Measurements from ENCODE around the gene FNBP1.

GRCh38 chr9:129876815-129877214 lies 166.2 kb downstream of the FNBP1 start:
- TF ChIP-seq ARNTL (CRISPR knock-in tag; IDR thresholded peaks at IDR 0.05; ENCODE audit: borderline replicate concordance, low read depth), result no peak
- no peak for TF ChIP-seq PATZ1 (CRISPR knock-in tag; IDR thresholded peaks at IDR 0.05; ENCODE audit: borderline replicate concordance)
- TF ChIP-seq BACH2 (CRISPR knock-in tag; IDR thresholded peaks at IDR 0.05; ENCODE audit: borderline replicate concordance), result no peak
- no peak for TF ChIP-seq ZNF8 (CRISPR knock-in tag; IDR thresholded peaks at IDR 0.05)
- TF ChIP-seq SNAI2 (CRISPR knock-in tag; IDR thresholded peaks at IDR 0.05), result no peak
- TF ChIP-seq ZNF70 (CRISPR knock-in tag; IDR thresholded peaks at IDR 0.05), result no peak
- TF ChIP-seq PPARA (CRISPR knock-in tag; IDR thresholded peaks at IDR 0.05; ENCODE audit: borderline replicate concordance), result no peak
- TF ChIP-seq ISL1 (CRISPR knock-in tag; IDR thresholded peaks at IDR 0.05), result no peak
- TF ChIP-seq ZFP3 (CRISPR knock-in tag; IDR thresholded peaks at IDR 0.05), result no peak
- no peak for TF ChIP-seq RARB (CRISPR knock-in tag; IDR thresholded peaks at IDR 0.05)
- no peak for TF ChIP-seq TSHZ2 (CRISPR knock-in tag; IDR thresholded peaks at IDR 0.05)
- TF ChIP-seq CREB5 (CRISPR knock-in tag; IDR thresholded peaks at IDR 0.05; ENCODE audit: low read depth), result no peak
- no peak for TF ChIP-seq ZC3H10 (CRISPR knock-in tag; IDR thresholded peaks at IDR 0.05)

Data from SK-N-SH treated with all-trans-retinoic acid at 6 μM for 48 hours (cell line).